ENCODE data around the gene TGFBR2.

TGFBR2 gene

GRCh38 chr3:30691249-30691880 lies 85.0 kb downstream of the TGFBR2 start:
- TF ChIP-seq CTCF (IDR thresholded peaks at IDR 0.05; ENCODE audit: insufficient read depth, low read depth, low read length, missing control alignments), result no peak
- no peak for DNase-seq (ENCODE audit: low read depth)
- H3K4me3 ChIP-seq (ENCODE audit: low read depth, low read length), result no peak overlapping the region

- DNase-seq (ENCODE audit: low read depth), result no peak
- no peak overlapping the region for H3K4me3 ChIP-seq (ENCODE audit: low read depth, low read length)
- TF ChIP-seq CTCF (IDR thresholded peaks at IDR 0.05; ENCODE audit: insufficient read depth, low read depth, low read length, missing control alignments), result no peak
These were observed 85.5 kb downstream of the TGFBR2 start for GRCh38 chr3:30691944-30692343.

GRCh38 chr3:30692498-30693130 lies 86.2 kb downstream of the TGFBR2 start:
- no peak for TF ChIP-seq CTCF (IDR thresholded peaks at IDR 0.05; ENCODE audit: insufficient read depth, low read depth, low read length, missing control alignments)
- H3K4me3 ChIP-seq (ENCODE audit: low read depth, low read length), result no peak overlapping the region
- DNase-seq (ENCODE audit: low read depth), result no peak

- no peak overlapping the region for H3K4me3 ChIP-seq (ENCODE audit: low read depth, low read length)
- DNase-seq (ENCODE audit: low read depth), result peak; percentile 67
- peak; percentile 76 for TF ChIP-seq CTCF (IDR thresholded peaks at IDR 0.05; ENCODE audit: insufficient read depth, low read depth, low read length, missing control alignments)
These were observed 87.2 kb downstream of the TGFBR2 start for GRCh38 chr3:30693470-30694120.

- no peak overlapping the region for H3K4me3 ChIP-seq (ENCODE audit: low read depth, low read length)
- DNase-seq (ENCODE audit: low read depth), result no peak
- TF ChIP-seq CTCF (IDR thresholded peaks at IDR 0.05; ENCODE audit: insufficient read depth, low read depth, low read length, missing control alignments), result no peak
These were observed 87.7 kb downstream of the TGFBR2 start for GRCh38 chr3:30694148-30694547.

GRCh38 chr3:30694668-30695067 lies 88.3 kb downstream of the TGFBR2 start:
- no peak for DNase-seq (ENCODE audit: low read depth)
- H3K4me3 ChIP-seq (ENCODE audit: low read depth, low read length), result no peak overlapping the region
- no peak for TF ChIP-seq CTCF (IDR thresholded peaks at IDR 0.05; ENCODE audit: insufficient read depth, low read depth, low read length, missing control alignments)

Data from GM12865 (cell line).